Body of pancreas (tissue), 4 donors: ENCODE data around the gene CDK14.

Experiments used
- POLR2A ChIP-seq, 3 donors: fragments of 450-650 bp; IDR thresholded peaks; one replicate each; pipeline ENCODE4 v1.6.1; 2016; ENCODE audit warnings: antibody characterized with exemption in 3 of 3, mild to moderate bottlenecking in 2 of 3
- TF ChIP-seq, protein P1 (sequence below), 7 experiments: fragments of 450-650 bp in 4 of 7; fragments of 200-600 bp in 3 of 7; sonication (generic) in 3 of 7; IDR thresholded peaks; one replicate each; pipeline ENCODE4 v1.5.1; 2016 to 2019; ENCODE audit warnings: antibody characterized with exemption in 7 of 7

DNA sequence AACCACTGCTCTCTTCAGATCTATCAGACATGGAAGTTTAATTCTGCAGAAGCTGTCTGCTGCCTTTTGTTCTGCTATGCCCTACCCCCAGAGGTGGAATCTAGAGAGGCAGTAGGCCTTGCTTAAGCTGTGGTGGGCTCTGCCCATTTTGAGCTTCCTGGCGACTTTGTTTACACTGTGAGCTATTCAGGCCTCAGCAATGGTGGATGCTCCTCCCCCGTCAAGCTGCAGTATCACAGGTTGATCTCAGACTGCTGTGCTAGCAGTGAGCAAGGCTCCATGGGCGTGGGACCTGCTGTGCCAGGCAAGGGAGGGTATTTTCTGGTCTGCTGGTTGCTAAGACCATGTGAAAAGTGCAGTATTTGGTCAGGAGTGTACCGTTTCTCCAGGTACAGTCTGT lies 45.1 kb upstream of the CDK14 start:
- TF ChIP-seq, protein P1, sequence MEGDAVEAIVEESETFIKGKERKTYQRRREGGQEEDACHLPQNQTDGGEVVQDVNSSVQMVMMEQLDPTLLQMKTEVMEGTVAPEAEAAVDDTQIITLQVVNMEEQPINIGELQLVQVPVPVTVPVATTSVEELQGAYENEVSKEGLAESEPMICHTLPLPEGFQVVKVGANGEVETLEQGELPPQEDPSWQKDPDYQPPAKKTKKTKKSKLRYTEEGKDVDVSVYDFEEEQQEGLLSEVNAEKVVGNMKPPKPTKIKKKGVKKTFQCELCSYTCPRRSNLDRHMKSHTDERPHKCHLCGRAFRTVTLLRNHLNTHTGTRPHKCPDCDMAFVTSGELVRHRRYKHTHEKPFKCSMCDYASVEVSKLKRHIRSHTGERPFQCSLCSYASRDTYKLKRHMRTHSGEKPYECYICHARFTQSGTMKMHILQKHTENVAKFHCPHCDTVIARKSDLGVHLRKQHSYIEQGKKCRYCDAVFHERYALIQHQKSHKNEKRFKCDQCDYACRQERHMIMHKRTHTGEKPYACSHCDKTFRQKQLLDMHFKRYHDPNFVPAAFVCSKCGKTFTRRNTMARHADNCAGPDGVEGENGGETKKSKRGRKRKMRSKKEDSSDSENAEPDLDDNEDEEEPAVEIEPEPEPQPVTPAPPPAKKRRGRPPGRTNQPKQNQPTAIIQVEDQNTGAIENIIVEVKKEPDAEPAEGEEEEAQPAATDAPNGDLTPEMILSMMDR (IDR thresholded peaks at IDR 0.05), result no peak
- TF ChIP-seq POLR2A (IDR thresholded peaks at IDR 0.05), result no peak
